Activated T-helper 1 cell treated with anti-CD3 and anti-CD28 coated beads, Interleukin-12 subunit alpha, Interleukin-12 subunit beta, Interleukin-2, Interleukin-4 antibody, amounts not matched to agents 30 ng/mL and 10 ng/mL and 1 ng/mL, durations not matched to agents 14 hours and 24 hours and 36 hours (primary cell): ENCODE measurements around the gene RHBDL1. TPM values are rescaled to one million over a fixed set of nuclear protein-coding genes. Genes with fewer than 3 reads are reported as not detected.

ENCODE experiments used
- DNase-seq: peaks from one replicate; pipeline ENCODE4 v3.0.0; 2021; ENCODE audit warnings: low spot score
- H3K27ac Mint-ChIP-seq: one replicate; pipeline ENCODE4 v1.8.0; 2021; ENCODE audit warnings: mild to moderate bottlenecking, mixed read lengths
- H3K27me3 Mint-ChIP-seq: one replicate; pipeline ENCODE4 v1.8.0; 2022; ENCODE audit warnings: mild to moderate bottlenecking, moderate library complexity, mixed read lengths; ENCODE audit not compliant: insufficient read depth
- H3K36me3 Mint-ChIP-seq: one replicate; pipeline ENCODE4 v1.8.0; 2021; ENCODE audit warnings: low read depth, mixed read lengths
- H3K4me1 Mint-ChIP-seq: one replicate; pipeline ENCODE4 v1.8.0; 2021; ENCODE audit warnings: low read depth, mixed read lengths
- H3K4me3 Mint-ChIP-seq: one replicate; pipeline ENCODE4 v1.8.0; 2021; ENCODE audit warnings: mild to moderate bottlenecking, moderate library complexity, mixed read lengths
- H3K9me3 Mint-ChIP-seq: one replicate; pipeline ENCODE4 v1.8.0; 2021; ENCODE audit warnings: mixed read lengths
- intact Hi-C: fragments of 100-400 bp; cut with micrococcal nuclease; formaldehyde crosslinking; loops from one replicate; pipeline ENCODE4 v1.15.1; 2024
- total RNA-seq: library from RNA; stranded (reverse); gene quantifications from 2 replicates; pipeline ENCODE4 v1.2.3, GENCODE V29; 2022

Gene RHBDL1
- total RNA-seq, 1 donor from 2014 or later: 1.1 TPM

GRCh38 chr16:716200-716568, 40.7 kb downstream of the RHBDL1 start:
- H3K27me3 Mint-ChIP-seq: peaks cover 19% of the 10 kb centered on the region
- H3K36me3 Mint-ChIP-seq: no peaks in the 10 kb centered on the region
- H3K9me3 Mint-ChIP-seq: no peaks in the 10 kb centered on the region
- H3K4me1 Mint-ChIP-seq: no peaks in the 10 kb centered on the region
- intact Hi-C loops: no loop called here
- peak overlapping the region; percentile 60 for H3K4me3 Mint-ChIP-seq
- H3K27ac Mint-ChIP-seq: peak overlapping the region; percentile 61
- DNase-seq: no peak

GRCh38 chr16:716768-717325, 41.4 kb downstream of the RHBDL1 start:
- no peaks in the 10 kb centered on the region for H3K36me3 Mint-ChIP-seq
- H3K9me3 Mint-ChIP-seq: no peaks in the 10 kb centered on the region
- no peak for DNase-seq
- no peak overlapping the region for H3K4me3 Mint-ChIP-seq
- H3K27me3 Mint-ChIP-seq: peaks cover 19% of the 10 kb centered on the region
- intact Hi-C loops: no loop called here
- H3K4me1 Mint-ChIP-seq: no peaks in the 10 kb centered on the region
- H3K27ac Mint-ChIP-seq: no peak overlapping the region

GRCh38 chr16:717450-718245, 42.2 kb downstream of the RHBDL1 start:
- no peaks in the 10 kb centered on the region for H3K9me3 Mint-ChIP-seq
- peaks cover 19% of the 10 kb centered on the region for H3K27me3 Mint-ChIP-seq
- no peak overlapping the region for H3K4me3 Mint-ChIP-seq
- DNase-seq: no peak
- H3K36me3 Mint-ChIP-seq: no peaks in the 10 kb centered on the region
- no peaks in the 10 kb centered on the region for H3K4me1 Mint-ChIP-seq
- intact Hi-C loops: no loop called here
- no peak overlapping the region for H3K27ac Mint-ChIP-seq

GRCh38 chr16:718389-718788, 42.9 kb downstream of the RHBDL1 start:
- H3K27me3 Mint-ChIP-seq: peaks cover 16% of the 10 kb centered on the region
- no peak overlapping the region for H3K4me3 Mint-ChIP-seq
- H3K4me1 Mint-ChIP-seq: no peaks in the 10 kb centered on the region
- intact Hi-C loops: no loop called here
- no peak overlapping the region for H3K27ac Mint-ChIP-seq
- no peaks in the 10 kb centered on the region for H3K9me3 Mint-ChIP-seq
- H3K36me3 Mint-ChIP-seq: no peaks in the 10 kb centered on the region
- no peak for DNase-seq

- intact Hi-C loops: no loop called here
- Mint-ChIP-seq H3K27ac (no peak overlapping the region), H3K4me3 (peak overlapping the region; percentile 66)
Observed at GRCh38 chr16:718922-719321, 43.5 kb downstream of the RHBDL1 start.

GRCh38 chr16:719815-720446, 44.5 kb downstream of the RHBDL1 start:
- Mint-ChIP-seq H3K4me3 (peak overlapping the region; percentile 75), H3K27ac (peak overlapping the region; percentile 28), H3K9me3 (no peaks in the 10 kb centered on the region), H3K4me1 (no peaks in the 10 kb centered on the region), H3K27me3 (peaks cover 8% of the 10 kb centered on the region), H3K36me3 (no peaks in the 10 kb centered on the region)
- DNase-seq: no peak
- intact Hi-C loops: loop anchor here (2.0 kb wide), 1 partner anchor 17 kb away; no protein-coding TSS in a partner anchor

More at GRCh38 chr16:718922-719321, 43.5 kb downstream of the RHBDL1 start:
- no peaks in the 10 kb centered on the region for H3K36me3 Mint-ChIP-seq
- H3K27me3 Mint-ChIP-seq: peaks cover 13% of the 10 kb centered on the region
- no peak for DNase-seq
- H3K4me1 Mint-ChIP-seq: no peaks in the 10 kb centered on the region
- no peaks in the 10 kb centered on the region for H3K9me3 Mint-ChIP-seq

GRCh38 chr16:720447-720989, 45.0 kb downstream of the RHBDL1 start:
- peak overlapping the region; percentile 28 for H3K27ac Mint-ChIP-seq
- H3K27me3 Mint-ChIP-seq: peaks cover 11% of the 10 kb centered on the region
- peak overlapping the region; percentile 75 for H3K4me3 Mint-ChIP-seq
- H3K36me3 Mint-ChIP-seq: no peaks in the 10 kb centered on the region
- no peaks in the 10 kb centered on the region for H3K4me1 Mint-ChIP-seq
- H3K9me3 Mint-ChIP-seq: no peaks in the 10 kb centered on the region
- intact Hi-C loops: loop anchor here (2.0 kb wide), 1 partner anchor 16 kb away; no protein-coding TSS in a partner anchor
- no peak for DNase-seq

GRCh38 chr16:720990-721764, 45.7 kb downstream of the RHBDL1 start, which contains the start of gene ANTKMT:
TSS of gene ANTKMT (plus strand) at chr16:721146. CDS start at chr16:721275, 129 bp downstream.
- peaks cover 11% of the 10 kb centered on the region for H3K27me3 Mint-ChIP-seq
- intact Hi-C loops: loop anchor here (2.0 kb wide), 1 partner anchor 16 kb away; no protein-coding TSS in a partner anchor
- peak within 1 kb of the TSS; percentile 28 for H3K27ac Mint-ChIP-seq
- peak; percentile 58 for DNase-seq
- H3K36me3 Mint-ChIP-seq: no peaks in the 10 kb centered on the region
- peak within 1 kb of the TSS; percentile 75 for H3K4me3 Mint-ChIP-seq
- H3K4me1 Mint-ChIP-seq: no peaks in the 10 kb centered on the region
- H3K9me3 Mint-ChIP-seq: no peaks in the 10 kb centered on the region

- Mint-ChIP-seq H3K9me3 (no peaks in the 10 kb centered on the region), H3K36me3 (no peaks in the 10 kb centered on the region), H3K27ac (no peak overlapping the region), H3K4me3 (peak overlapping the region; percentile 69), H3K27me3 (peaks cover 11% of the 10 kb centered on the region), H3K4me1 (no peaks in the 10 kb centered on the region)
- no peak for DNase-seq
- intact Hi-C loops: loop anchor here (2.0 kb wide), 1 partner anchor 15 kb away; no protein-coding TSS in a partner anchor
Observed at GRCh38 chr16:721765-722540, 46.5 kb downstream of the RHBDL1 start.

- Mint-ChIP-seq H3K27me3 (peaks cover 11% of the 10 kb centered on the region), H3K9me3 (no peaks in the 10 kb centered on the region), H3K36me3 (no peaks in the 10 kb centered on the region), H3K27ac (no peak overlapping the region), H3K4me3 (peak overlapping the region; percentile 39), H3K4me1 (no peaks in the 10 kb centered on the region)
- intact Hi-C loops: no loop called here
- no peak for DNase-seq
Observed at GRCh38 chr16:722835-723633, 47.6 kb downstream of the RHBDL1 start.

- peaks cover 9% of the 10 kb centered on the region for H3K27me3 Mint-ChIP-seq
- H3K4me1 Mint-ChIP-seq: no peaks in the 10 kb centered on the region
- H3K27ac Mint-ChIP-seq: no peak overlapping the region
- no peak for DNase-seq
- no peak overlapping the region for H3K4me3 Mint-ChIP-seq
- intact Hi-C loops: no loop called here
- H3K36me3 Mint-ChIP-seq: no peaks in the 10 kb centered on the region
- no peaks in the 10 kb centered on the region for H3K9me3 Mint-ChIP-seq
Observed at GRCh38 chr16:723695-724094, 48.2 kb downstream of the RHBDL1 start.
